Natural killer cell (primary cell): ENCODE results near the gene DCUN1D2. TPM values are rescaled to one million over a fixed set of nuclear protein-coding genes. Genes with fewer than 3 reads are reported as not detected.

ENCODE experiments used
- ATAC-seq, 3 donors: fragments of 150-1000 bp in 2 of 3; fragments of 200-7000 bp in 1 of 3; cut with Tn5 transposase; 1 replicate in 1 of 3; 2 replicates in 2 of 3; pipeline ENCODE4 v1.10.0; 2021; ENCODE audit warnings: mild to moderate bottlenecking in 2 of 3, moderate library complexity in 2 of 3
- DNase-seq, 2 donors: peaks; one replicate each; pipeline versions ENCODE4 v3.0.0 to v3.0.0-alpha.2; 2013 to 2021; ENCODE audit warnings: mixed read lengths in 1 of 2
- H3K27ac ChIP-seq: one replicate; pipeline ENCODE4 v1.5.1; 2013; ENCODE audit warnings: mild to moderate bottlenecking, low read length
- H3K27me3 ChIP-seq: one replicate; pipeline ENCODE4 v1.6.1; 2013; ENCODE audit warnings: low read length; ENCODE audit not compliant: control insufficient read depth, insufficient read depth
- H3K36me3 ChIP-seq: one replicate; pipeline ENCODE4 v1.6.1; 2013; ENCODE audit warnings: low read length; ENCODE audit not compliant: control insufficient read depth, insufficient read depth
- H3K4me1 ChIP-seq: one replicate; pipeline ENCODE4 v1.6.1; 2013; ENCODE audit warnings: low read length; ENCODE audit not compliant: control insufficient read depth, insufficient read depth
- H3K4me3 ChIP-seq: one replicate; pipeline ENCODE4 v1.5.1; 2013; ENCODE audit warnings: low read length
- H3K9me3 ChIP-seq: one replicate; pipeline ENCODE4 v1.6.1; 2013; ENCODE audit warnings: low read length; ENCODE audit not compliant: control insufficient read depth, insufficient read depth
- H3K27ac Mint-ChIP-seq, 2 donors: one replicate each; pipeline ENCODE4 v1.8.0; 2022; ENCODE audit warnings: mild to moderate bottlenecking in 2 of 2, mixed read lengths in 2 of 2, moderate library complexity in 1 of 2
- H3K27me3 Mint-ChIP-seq, 2 donors: one replicate each; pipeline ENCODE4 v1.8.0; 2022; ENCODE audit warnings: low read depth in 2 of 2, mixed read lengths in 2 of 2
- H3K36me3 Mint-ChIP-seq: one replicate; pipeline ENCODE4 v1.8.0; 2022; ENCODE audit warnings: mixed read lengths
- H3K4me1 Mint-ChIP-seq, 2 donors: one replicate each; pipeline ENCODE4 v1.8.0; 2022; ENCODE audit warnings: mixed read lengths in 2 of 2
- H3K4me3 Mint-ChIP-seq: one replicate; pipeline ENCODE4 v1.8.0; 2022; ENCODE audit warnings: mild to moderate bottlenecking, moderate library complexity, mixed read lengths
- H3K9me3 Mint-ChIP-seq, 2 donors: one replicate each; pipeline ENCODE4 v1.8.0; 2022; ENCODE audit warnings: mixed read lengths in 2 of 2
- CTCF ChIP-seq: fragments of 200-600 bp; IDR thresholded peaks from one replicate; pipeline ENCODE4 v1.8.0; 2022; ENCODE audit warnings: antibody characterized with exemption
- WGBS: methylation state at CpG from one replicate; pipeline ENCODE4 v1.1.7; 2013; ENCODE audit warnings: missing lambda C conversion rate; ENCODE audit not compliant: insufficient coverage; 5-methylcytosine and 5-hydroxymethylcytosine counted together
- intact Hi-C: fragments of 100-400 bp; cut with micrococcal nuclease; formaldehyde crosslinking; loops from one replicate; pipeline ENCODE4 v1.14.2; 2022
- total RNA-seq, 4 donors: library from RNA; stranded (reverse); fragments of 120-200 nt in 1 of 4; gene quantifications; one replicate each; pipeline versions ENCODE4 v1.2.3 to v1.2.4, GENCODE V29; 2013 to 2022

DCUN1D2 gene
- total RNA-seq, 3 donors from 2014 or later (not counting 1 experiment from before 2014, with no cell fraction given), result 26.1 to 33.9 (median 27.1) TPM

- Mint-ChIP-seq H3K27ac (no peak overlapping the region), H3K4me1 (no peaks in the 10 kb centered on the region), H3K4me3 (no peak overlapping the region), H3K27me3 (no peaks in the 10 kb centered on the region), H3K36me3 (no peaks in the 10 kb centered on the region), H3K9me3 (no peaks in the 10 kb centered on the region)
- H3K36me3 ChIP-seq, result no peaks in the 10 kb centered on the region
- H3K4me1 ChIP-seq, result no peaks in the 10 kb centered on the region
- H3K4me3 ChIP-seq, result no peak overlapping the region
- intact Hi-C loops, result no loop called here
- H3K27me3 ChIP-seq, result no peaks in the 10 kb centered on the region
- no peak overlapping the region for H3K27ac ChIP-seq
- TF ChIP-seq CTCF, result no peak
- DNase-seq (no peak), ATAC-seq (no peak)
- WGBS, result 93% methylated on average over 13 of the region's 13 CpGs
- no peaks in the 10 kb centered on the region for H3K9me3 ChIP-seq
Observed at GRCh38 chr13:113449693-113450347, 40.7 kb downstream of the DCUN1D2 start.

- no peak overlapping the region for H3K27ac ChIP-seq
- WGBS, result 88% methylated on average over 29 of the region's 29 CpGs
- H3K9me3 Mint-ChIP-seq, result no peaks in the 10 kb centered on the region
- H3K9me3 ChIP-seq, result no peaks in the 10 kb centered on the region
- no peaks in the 10 kb centered on the region for H3K27me3 ChIP-seq
- H3K36me3 Mint-ChIP-seq, result no peaks in the 10 kb centered on the region
- H3K27me3 Mint-ChIP-seq, result no peaks in the 10 kb centered on the region
- H3K4me1 Mint-ChIP-seq, result no peaks in the 10 kb centered on the region
- ATAC-seq (peak in 1 of 3 donors; percentile 71), DNase-seq (peak in 1 of 2 donors; percentile 66)
- H3K4me3 ChIP-seq, result no peak overlapping the region
- no peak overlapping the region for H3K27ac Mint-ChIP-seq
- intact Hi-C loops, result no loop called here
- no peaks in the 10 kb centered on the region for H3K36me3 ChIP-seq
- TF ChIP-seq CTCF, result no peak
- H3K4me3 Mint-ChIP-seq, result no peak overlapping the region
- H3K4me1 ChIP-seq, result no peaks in the 10 kb centered on the region
Observed at GRCh38 chr13:113448885-113449692, 41.4 kb downstream of the DCUN1D2 start.

DNA sequence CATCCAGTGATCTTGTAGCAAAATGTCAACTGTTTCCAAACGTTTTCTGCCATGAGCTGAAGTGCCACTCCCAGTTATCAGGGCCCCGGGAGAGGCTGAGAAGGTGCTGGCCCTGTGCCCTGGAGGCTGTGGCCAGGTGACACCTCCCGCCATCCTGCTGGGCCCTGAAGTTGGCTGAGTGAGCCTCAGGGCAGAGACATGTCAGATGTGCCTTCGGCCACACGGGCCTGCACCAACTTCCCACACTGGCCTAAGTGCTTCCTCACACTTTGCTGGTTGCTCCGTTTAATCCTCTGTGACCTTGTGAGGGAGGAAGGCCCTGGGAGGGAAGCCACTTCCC, 42.0 kb downstream of the DCUN1D2 start:
- DNase-seq, result no peak
- no peaks in the 10 kb centered on the region for H3K9me3 ChIP-seq
- no peak for TF ChIP-seq CTCF
- H3K4me1 ChIP-seq, result no peaks in the 10 kb centered on the region
- no peak for ATAC-seq
- Mint-ChIP-seq H3K27ac (no peak overlapping the region), H3K4me3 (no peak overlapping the region), H3K4me1 (no peaks in the 10 kb centered on the region), H3K9me3 (no peaks in the 10 kb centered on the region), H3K36me3 (no peaks in the 10 kb centered on the region), H3K27me3 (no peaks in the 10 kb centered on the region)
- WGBS, result 57% methylated on average over 6 of the region's 6 CpGs
- no peak overlapping the region for H3K4me3 ChIP-seq
- H3K36me3 ChIP-seq, result no peaks in the 10 kb centered on the region
- no peak overlapping the region for H3K27ac ChIP-seq
- no peaks in the 10 kb centered on the region for H3K27me3 ChIP-seq
- intact Hi-C loops, result no loop called here
